HepG2 (cell line): ENCODE data around the gene NUP85.

ENCODE experiments used
- MIER3 ChIP-seq: IDR thresholded peaks from 2 replicates; pipeline ENCODE4 v1.6.1; 2016; ENCODE audit warnings: missing compliant biosample characterization, borderline replicate concordance
- TF ChIP-seq, protein P1 (sequence below): sonication (generic); formaldehyde crosslinking; IDR thresholded peaks from 2 replicates; pipeline ENCODE4 v1.8.1; 2022; ENCODE audit warnings: low read depth, mild to moderate bottlenecking, missing genetic modification reagents

DNA sequence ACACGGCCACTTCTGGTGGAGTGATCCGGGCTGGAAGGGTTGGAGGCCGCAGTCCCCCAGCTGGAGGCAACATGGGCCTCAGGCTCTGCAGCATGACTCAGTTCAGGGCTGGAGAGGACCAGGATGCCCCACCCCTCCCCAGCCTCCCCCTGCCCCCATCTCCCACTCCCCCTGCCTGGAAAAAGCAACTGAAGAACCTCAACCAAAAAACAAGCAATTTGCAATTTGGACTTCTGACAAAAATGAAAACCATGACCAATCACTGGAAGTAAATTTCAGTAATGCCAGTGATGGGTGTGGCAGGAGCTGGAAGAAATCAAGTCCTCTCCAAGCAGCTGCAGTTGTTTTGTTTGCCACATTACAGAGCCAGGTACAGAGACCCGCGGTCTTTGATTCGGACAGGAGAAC lies 72.2 kb downstream of the NUP85 start:
- TF ChIP-seq MIER3 (CRISPR knock-in tag) = no peak
- TF ChIP-seq, protein P1, sequence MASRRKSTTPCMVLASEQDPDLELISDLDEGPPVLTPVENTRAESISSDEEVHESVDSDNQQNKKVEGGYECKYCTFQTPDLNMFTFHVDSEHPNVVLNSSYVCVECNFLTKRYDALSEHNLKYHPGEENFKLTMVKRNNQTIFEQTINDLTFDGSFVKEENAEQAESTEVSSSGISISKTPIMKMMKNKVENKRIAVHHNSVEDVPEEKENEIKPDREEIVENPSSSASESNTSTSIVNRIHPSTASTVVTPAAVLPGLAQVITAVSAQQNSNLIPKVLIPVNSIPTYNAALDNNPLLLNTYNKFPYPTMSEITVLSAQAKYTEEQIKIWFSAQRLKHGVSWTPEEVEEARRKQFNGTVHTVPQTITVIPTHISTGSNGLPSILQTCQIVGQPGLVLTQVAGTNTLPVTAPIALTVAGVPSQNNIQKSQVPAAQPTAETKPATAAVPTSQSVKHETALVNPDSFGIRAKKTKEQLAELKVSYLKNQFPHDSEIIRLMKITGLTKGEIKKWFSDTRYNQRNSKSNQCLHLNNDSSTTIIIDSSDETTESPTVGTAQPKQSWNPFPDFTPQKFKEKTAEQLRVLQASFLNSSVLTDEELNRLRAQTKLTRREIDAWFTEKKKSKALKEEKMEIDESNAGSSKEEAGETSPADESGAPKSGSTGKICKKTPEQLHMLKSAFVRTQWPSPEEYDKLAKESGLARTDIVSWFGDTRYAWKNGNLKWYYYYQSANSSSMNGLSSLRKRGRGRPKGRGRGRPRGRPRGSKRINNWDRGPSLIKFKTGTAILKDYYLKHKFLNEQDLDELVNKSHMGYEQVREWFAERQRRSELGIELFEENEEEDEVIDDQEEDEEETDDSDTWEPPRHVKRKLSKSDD (CRISPR knock-in tag) = no peak
